Esophagus muscularis mucosa (tissue), 4 donors: Measurements from ENCODE around the gene FGF22. TPM values are rescaled to one million over a fixed set of nuclear protein-coding genes. Genes with fewer than 3 reads are reported as not detected.

Experiments used
- DNase-seq: peaks from one replicate; pipeline ENCODE4 v3.0.0-alpha.2; 2017; ENCODE audit errors: extremely low spot score
- H3K27ac ChIP-seq, 4 donors: fragments of 200-600 bp; sonication (generic); replicated peaks in 1 of 4; 1 replicate in 3 of 4; 2 replicates in 1 of 4; pipeline ENCODE4 v1.5.1; 2016 to 2019; ENCODE audit warnings: mild to moderate bottlenecking in 1 of 4
- H3K27me3 ChIP-seq, 4 donors: fragments of 200-600 bp; sonication (generic); one replicate each; pipeline versions ENCODE4 v1.5.1 to v1.6.0; 2016 to 2019
- H3K36me3 ChIP-seq, 4 donors: fragments of 200-600 bp; sonication (generic); one replicate each; pipeline ENCODE4 v1.5.1; 2016 to 2019
- H3K4me1 ChIP-seq, 4 donors: fragments of 200-600 bp; sonication (generic); one replicate each; pipeline ENCODE4 v1.5.1; 2016 to 2019
- H3K4me3 ChIP-seq, 4 donors: fragments of 200-600 bp; sonication (generic); 1 replicate in 2 of 4; 2 replicates in 2 of 4; pipeline ENCODE4 v1.5.1; 2016 to 2019; ENCODE audit warnings: mild to moderate bottlenecking in 4 of 4, moderate library complexity in 1 of 4
- H3K9me3 ChIP-seq, 4 donors: fragments of 200-600 bp; sonication (generic); 1 replicate in 3 of 4; 2 replicates in 1 of 4; pipeline ENCODE4 v1.5.1; 2016 to 2019
- EP300 ChIP-seq: sonication (generic); formaldehyde crosslinking; IDR thresholded peaks from one replicate; pipeline ENCODE4 v1.6.1; 2017; ENCODE audit warnings: antibody characterized with exemption
- POLR2A ChIP-seq: fragments of 450-650 bp; IDR thresholded peaks from one replicate; pipeline ENCODE4 v1.6.1; 2017; ENCODE audit warnings: antibody characterized with exemption, moderate library complexity, mild to moderate bottlenecking, low read depth
- POLR2AphosphoS5 ChIP-seq, 2 donors: sonication (generic); formaldehyde crosslinking; IDR thresholded peaks; one replicate each; pipeline ENCODE4 v1.6.1; 2017; ENCODE audit warnings: antibody characterized with exemption in 2 of 2
- WGBS: methylation state at CpG from one replicate; pipeline ENCODE4 v1.1.5; 2018; 5-methylcytosine and 5-hydroxymethylcytosine counted together
- intact Hi-C: fragments of 100-400 bp; cut with DNase I; formaldehyde crosslinking; loops from one replicate; pipeline ENCODE4 v1.15.1; 2023
- total RNA-seq, 4 donors: library from RNA; depleted of rRNA; stranded (reverse); fragments of >200 nt; gene quantifications; one replicate each; pipeline versions ENCODE4 v1.1.0 to v1.2.1, GENCODE V29; 2016
- TF ChIP-seq, protein P1 (sequence below), 3 experiments: fragments of 200-600 bp in 2 of 3; fragments of 450-650 bp in 1 of 3; sonication (generic) in 2 of 3; IDR thresholded peaks; one replicate each; pipeline ENCODE4 v1.5.1; 2017 to 2019; ENCODE audit warnings: antibody characterized with exemption in 3 of 3, mild to moderate bottlenecking in 2 of 3, moderate library complexity in 1 of 3

The FGF22 gene
- total RNA-seq, 4 donors from 2014 or later: 0.50 to 2.1 (median 1.4) TPM

DNA sequence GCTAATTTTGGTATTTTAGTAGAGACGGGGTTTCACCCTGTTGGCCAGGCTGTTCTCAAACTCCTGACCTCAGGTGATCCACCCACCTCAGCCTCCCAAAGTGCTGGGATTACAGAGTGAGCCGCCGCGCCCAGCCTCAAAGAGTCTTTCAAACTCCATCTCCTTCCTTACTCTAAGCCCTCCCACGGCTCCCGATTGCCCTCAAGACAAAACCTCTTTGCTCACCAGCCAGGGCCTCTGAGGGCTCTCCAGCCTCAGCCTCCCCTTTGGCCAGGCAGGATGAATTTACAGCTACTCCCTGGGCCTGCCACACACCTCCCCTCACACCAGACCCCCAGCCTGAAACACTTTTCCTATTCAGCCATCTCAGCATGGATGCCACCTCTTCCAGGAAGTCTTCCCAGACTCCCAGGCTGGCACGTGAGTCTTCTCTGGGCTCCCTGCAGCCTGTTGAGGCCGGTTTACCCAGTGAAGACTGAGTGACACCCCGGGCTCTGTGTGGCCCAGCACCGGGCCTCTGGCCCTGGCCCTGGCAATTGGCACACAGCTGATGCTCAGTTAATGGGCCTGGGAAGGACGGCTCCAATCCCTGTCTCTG, 48.0 kb downstream of the FGF22 start:
- 82% methylated on average over 10 of the region's 11 CpGs for WGBS
- intact Hi-C loops: no loop called here
- Histone ChIP-seq H3K4me3 (no peak overlapping the region), H3K36me3 (no peaks in the 10 kb centered on the region), H3K27me3 (no peaks in the 10 kb centered on the region), H3K9me3 (no peaks in the 10 kb centered on the region), H3K27ac (no peak overlapping the region), H3K4me1 (no peaks in the 10 kb centered on the region)
- DNase-seq: no peak
- no peak for TF ChIP-seq POLR2A
- no peak for TF ChIP-seq EP300
- TF ChIP-seq, protein P1, sequence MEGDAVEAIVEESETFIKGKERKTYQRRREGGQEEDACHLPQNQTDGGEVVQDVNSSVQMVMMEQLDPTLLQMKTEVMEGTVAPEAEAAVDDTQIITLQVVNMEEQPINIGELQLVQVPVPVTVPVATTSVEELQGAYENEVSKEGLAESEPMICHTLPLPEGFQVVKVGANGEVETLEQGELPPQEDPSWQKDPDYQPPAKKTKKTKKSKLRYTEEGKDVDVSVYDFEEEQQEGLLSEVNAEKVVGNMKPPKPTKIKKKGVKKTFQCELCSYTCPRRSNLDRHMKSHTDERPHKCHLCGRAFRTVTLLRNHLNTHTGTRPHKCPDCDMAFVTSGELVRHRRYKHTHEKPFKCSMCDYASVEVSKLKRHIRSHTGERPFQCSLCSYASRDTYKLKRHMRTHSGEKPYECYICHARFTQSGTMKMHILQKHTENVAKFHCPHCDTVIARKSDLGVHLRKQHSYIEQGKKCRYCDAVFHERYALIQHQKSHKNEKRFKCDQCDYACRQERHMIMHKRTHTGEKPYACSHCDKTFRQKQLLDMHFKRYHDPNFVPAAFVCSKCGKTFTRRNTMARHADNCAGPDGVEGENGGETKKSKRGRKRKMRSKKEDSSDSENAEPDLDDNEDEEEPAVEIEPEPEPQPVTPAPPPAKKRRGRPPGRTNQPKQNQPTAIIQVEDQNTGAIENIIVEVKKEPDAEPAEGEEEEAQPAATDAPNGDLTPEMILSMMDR (IDR thresholded peaks at IDR 0.05): no peak
- TF ChIP-seq POLR2AphosphoS5 (IDR thresholded peaks at IDR 0.05): no peak

DNA sequence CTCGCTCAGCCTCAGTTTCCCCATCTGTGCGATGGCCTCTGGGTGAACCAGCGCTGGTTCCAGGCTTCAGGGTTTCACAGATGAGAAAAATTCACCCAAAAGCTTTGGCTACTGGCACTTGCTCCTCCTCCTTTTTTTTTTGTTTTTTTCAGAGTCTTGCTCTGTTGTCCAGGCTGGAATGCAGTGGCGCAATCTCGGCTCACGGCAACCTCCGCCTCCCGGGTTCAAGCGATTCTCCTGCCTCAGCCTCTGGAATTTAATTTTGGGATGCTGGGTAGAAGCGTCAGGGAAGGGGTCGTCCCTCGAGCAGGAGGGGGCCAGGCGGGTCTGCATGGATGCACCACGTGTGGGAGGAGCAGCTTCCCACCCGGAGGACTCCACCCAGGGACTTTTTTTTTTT, 48.5 kb downstream of the FGF22 start:
- Histone ChIP-seq H3K4me1 (no peaks in the 10 kb centered on the region), H3K36me3 (no peaks in the 10 kb centered on the region), H3K9me3 (no peaks in the 10 kb centered on the region), H3K27ac (no peak overlapping the region), H3K27me3 (no peaks in the 10 kb centered on the region), H3K4me3 (no peak overlapping the region)
- no peak for DNase-seq
- WGBS: 84% methylated on average over 15 of the region's 15 CpGs
- intact Hi-C loops: no loop called here
- TF ChIP-seq POLR2A (no peak), EP300 (no peak), POLR2AphosphoS5 (IDR thresholded peaks at IDR 0.05) (no peak)
- TF ChIP-seq, protein P1 (IDR thresholded peaks at IDR 0.05): no peak

DNA sequence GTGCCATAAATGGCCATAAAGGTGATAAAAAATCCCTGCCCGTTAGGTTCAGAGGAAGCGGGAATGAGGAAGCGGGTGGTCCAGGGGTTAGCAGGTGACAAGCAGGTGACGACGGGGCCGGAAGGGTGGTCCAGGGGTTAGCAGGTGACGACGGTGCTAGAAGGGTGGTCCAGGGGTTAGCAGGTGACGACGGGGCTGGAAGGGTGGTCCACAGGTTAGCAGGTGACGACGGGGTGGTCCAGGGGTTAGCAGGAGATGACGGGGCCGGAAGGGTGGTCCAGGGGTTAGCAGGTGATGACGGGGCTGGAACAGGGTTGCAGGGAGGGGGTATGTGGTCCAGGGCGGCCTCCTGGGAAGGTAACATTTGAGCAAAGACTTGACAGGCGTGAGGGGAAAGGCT, 49.3 kb downstream of the FGF22 start:
- Histone ChIP-seq H3K9me3 (no peaks in the 10 kb centered on the region), H3K27me3 (no peaks in the 10 kb centered on the region), H3K36me3 (no peaks in the 10 kb centered on the region), H3K4me1 (no peaks in the 10 kb centered on the region), H3K27ac (no peak overlapping the region), H3K4me3 (no peak overlapping the region)
- no peak for DNase-seq
- intact Hi-C loops: no loop called here
- no peak for TF ChIP-seq POLR2A
- TF ChIP-seq, protein P1 (IDR thresholded peaks at IDR 0.05): no peak
- no peak for TF ChIP-seq POLR2AphosphoS5 (IDR thresholded peaks at IDR 0.05)
- TF ChIP-seq EP300: no peak
- whole genome bisulfite sequencing: 92% methylated on average over 17 of the region's 17 CpGs

DNA sequence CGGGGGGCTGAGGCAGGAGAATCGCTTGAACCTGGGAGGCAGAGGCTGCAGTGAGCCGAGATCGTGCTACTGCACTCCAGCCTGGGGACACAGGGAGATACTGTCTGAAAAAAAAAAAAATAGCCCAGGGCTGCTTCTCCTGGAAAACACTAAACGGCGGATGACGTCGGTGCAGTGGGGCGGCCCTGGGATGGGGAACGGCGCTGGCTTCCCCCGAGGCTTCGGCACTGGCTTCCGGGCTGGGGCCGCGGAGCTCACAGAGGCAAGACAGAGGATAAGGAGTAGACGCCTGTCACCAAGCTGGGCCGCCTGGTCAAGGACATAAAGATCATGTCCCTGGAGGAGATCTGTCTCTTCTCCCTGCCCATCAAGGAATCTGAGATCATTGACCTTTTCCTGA, 50.5 kb downstream of the FGF22 start:
- no peaks in the 10 kb centered on the region for H3K4me1 ChIP-seq
- H3K9me3 ChIP-seq: no peaks in the 10 kb centered on the region
- no peak overlapping the region for H3K27ac ChIP-seq
- no peak overlapping the region for H3K4me3 ChIP-seq
- 73% methylated on average over 18 of the region's 18 CpGs for WGBS
- intact Hi-C loops: no loop called here
- TF ChIP-seq EP300: no peak
- TF ChIP-seq POLR2A: no peak
- no peak for TF ChIP-seq POLR2AphosphoS5 (IDR thresholded peaks at IDR 0.05)
- TF ChIP-seq, protein P1 (IDR thresholded peaks at IDR 0.05): no peak
- DNase-seq: no peak
- H3K27me3 ChIP-seq: peaks cover 0 to 8% (median 0%) of the 10 kb centered on the region in 4 donors
- H3K36me3 ChIP-seq: no peaks in the 10 kb centered on the region

Other genes starting within 250 kb of the FGF22 start
- 1 to 10 TPM in 3 of 4 donors, under 1 TPM in 1; 0.46 to 3.7 (median 1.7) TPM for gene C2CD4C, start 230.7 kb upstream of the FGF22 start, total RNA-seq
- 10 to 100 TPM; 11.2 to 35.6 (median 18.7) TPM for gene SHC2, start 178.8 kb upstream of the FGF22 start, total RNA-seq
- gene MADCAM1, start 143.4 kb upstream of the FGF22 start, total RNA-seq: under 1 TPM in 2 of 4 donors, not detected in 2; 0.17 to 0.42 TPM
- gene TPGS1, start 132.4 kb upstream of the FGF22 start, total RNA-seq: 10 to 100 TPM; 61.7 to 86.6 (median 64.4) TPM
- gene CDC34, start 108.1 kb upstream of the FGF22 start, total RNA-seq: 100 to 1,000 TPM in 1 of 4 donors, 10 to 100 TPM in 3; 62.5 to 100 (median 76.2) TPM
- gene GZMM, start 95.8 kb upstream of the FGF22 start, total RNA-seq: under 1 TPM in 2 of 4 donors, not detected in 2; 0.50 to 0.58 TPM
- 100 to 1,000 TPM; 304 to 416 (median 362) TPM for gene BSG, start 67.3 kb upstream of the FGF22 start, total RNA-seq
- under 1 TPM; 0.19 to 0.50 (median 0.41) TPM for gene HCN2, start 50.0 kb upstream of the FGF22 start, total RNA-seq
- gene POLRMT, start 6.3 kb upstream of the FGF22 start, total RNA-seq: 10 to 100 TPM; 20.8 to 40.7 (median 30.4) TPM
- 10 to 100 TPM; 41.5 to 63.5 (median 62.3) TPM for gene RNF126, start 23.3 kb downstream of the FGF22 start, total RNA-seq
- 100 to 1,000 TPM; 115 to 226 (median 217) TPM for gene FSTL3, start 36.5 kb downstream of the FGF22 start, total RNA-seq
- gene PRSS57, start 55.6 kb downstream of the FGF22 start, total RNA-seq: under 1 TPM in 1 of 4 donors, not detected in 3; 0.34 TPM
- 100 to 1,000 TPM in 1 of 4 donors, 10 to 100 TPM in 3; 42.8 to 119 (median 70.8) TPM for gene PALM, start 69.1 kb downstream of the FGF22 start, total RNA-seq
- 1 to 10 TPM in 1 of 4 donors, not detected in 3; 2.0 TPM for gene MISP, start 111.2 kb downstream of the FGF22 start, total RNA-seq
- 100 to 1,000 TPM in 1 of 4 donors, 10 to 100 TPM in 3; 76.8 to 110 (median 95.3) TPM for gene PTBP1, start 157.6 kb downstream of the FGF22 start, total RNA-seq
- gene PLPPR3, start 182.1 kb downstream of the FGF22 start, total RNA-seq: not detected
- gene AZU1, start 188.0 kb downstream of the FGF22 start, total RNA-seq: 1 to 10 TPM in 1 of 4 donors, under 1 TPM in 1, not detected in 2; 0.40 to 1.3 TPM
- gene PRTN3, start 201.1 kb downstream of the FGF22 start, total RNA-seq: 1 to 10 TPM in 1 of 4 donors, not detected in 3; 1.2 TPM
- 1 to 10 TPM in 3 of 4 donors, under 1 TPM in 1; 0.45 to 3.3 (median 1.6) TPM for gene ELANE, start 212.4 kb downstream of the FGF22 start, total RNA-seq
- gene CFD, start 219.8 kb downstream of the FGF22 start, total RNA-seq: 1,000 to 10,000 TPM in 1 of 4 donors, 100 to 1,000 TPM in 3; 298 to 1,068 (median 643) TPM